ENCODE measurements around the gene LILRB5.

GRCh38 chr19:54229146-54229545, 27.9 kb downstream of the LILRB5 start:
- TF ChIP-seq POLR2A (IDR thresholded peaks at IDR 0.05; ENCODE audit: borderline replicate concordance, extremely low read depth, insufficient read depth, insufficient read length) (no peak), EZH2 (IDR thresholded peaks at IDR 0.05) (no peak), EGR1 (IDR thresholded peaks at IDR 0.05; ENCODE audit: low read depth) (no peak), FOSL1 (IDR thresholded peaks at IDR 0.05; ENCODE audit: low read depth) (no peak), SIN3A (IDR thresholded peaks at IDR 0.05; ENCODE audit: low read depth) (no peak), POLR2AphosphoS5 (IDR thresholded peaks at IDR 0.05; ENCODE audit: low read depth, low read length) (no peak)
- TF ChIP-seq, protein P1, sequence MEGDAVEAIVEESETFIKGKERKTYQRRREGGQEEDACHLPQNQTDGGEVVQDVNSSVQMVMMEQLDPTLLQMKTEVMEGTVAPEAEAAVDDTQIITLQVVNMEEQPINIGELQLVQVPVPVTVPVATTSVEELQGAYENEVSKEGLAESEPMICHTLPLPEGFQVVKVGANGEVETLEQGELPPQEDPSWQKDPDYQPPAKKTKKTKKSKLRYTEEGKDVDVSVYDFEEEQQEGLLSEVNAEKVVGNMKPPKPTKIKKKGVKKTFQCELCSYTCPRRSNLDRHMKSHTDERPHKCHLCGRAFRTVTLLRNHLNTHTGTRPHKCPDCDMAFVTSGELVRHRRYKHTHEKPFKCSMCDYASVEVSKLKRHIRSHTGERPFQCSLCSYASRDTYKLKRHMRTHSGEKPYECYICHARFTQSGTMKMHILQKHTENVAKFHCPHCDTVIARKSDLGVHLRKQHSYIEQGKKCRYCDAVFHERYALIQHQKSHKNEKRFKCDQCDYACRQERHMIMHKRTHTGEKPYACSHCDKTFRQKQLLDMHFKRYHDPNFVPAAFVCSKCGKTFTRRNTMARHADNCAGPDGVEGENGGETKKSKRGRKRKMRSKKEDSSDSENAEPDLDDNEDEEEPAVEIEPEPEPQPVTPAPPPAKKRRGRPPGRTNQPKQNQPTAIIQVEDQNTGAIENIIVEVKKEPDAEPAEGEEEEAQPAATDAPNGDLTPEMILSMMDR (IDR thresholded peaks at IDR 0.05 in 2 of 3, conservative IDR thresholded peaks at IDR 0.05 in 1 of 3; ENCODE audit: borderline replicate concordance in 1 of 3, insufficient read depth in 1 of 3, low read depth in 2 of 3, low read length in 2 of 3) = no peak

All from HCT116 (cell line).